Measurements from ENCODE around the gene HOXD8.

The HOXD8 gene

GRCh38 chr2:176162911-176163671 is 33.6 kb downstream of the HOXD8 start:
- Histone ChIP-seq H3K9me3 (ENCODE audit: control insufficient read depth, insufficient read depth, low read depth, low read length) (no peaks in the 10 kb centered on the region), H3K4me1 (ENCODE audit: control insufficient read depth, insufficient read depth, low read length) (no peaks in the 10 kb centered on the region), H3K27ac (ENCODE audit: extremely low read depth, low read depth, low read length) (no peak overlapping the region), H3K4me3 (ENCODE audit: low read depth, low read length) (no peak overlapping the region), H3K36me3 (ENCODE audit: control insufficient read depth in 2 of 2, insufficient read depth in 1 of 2, low read length in 2 of 2) (peaks cover 0 to 18% of the 10 kb centered on the region in 2 experiments)
- TF ChIP-seq, protein P1, sequence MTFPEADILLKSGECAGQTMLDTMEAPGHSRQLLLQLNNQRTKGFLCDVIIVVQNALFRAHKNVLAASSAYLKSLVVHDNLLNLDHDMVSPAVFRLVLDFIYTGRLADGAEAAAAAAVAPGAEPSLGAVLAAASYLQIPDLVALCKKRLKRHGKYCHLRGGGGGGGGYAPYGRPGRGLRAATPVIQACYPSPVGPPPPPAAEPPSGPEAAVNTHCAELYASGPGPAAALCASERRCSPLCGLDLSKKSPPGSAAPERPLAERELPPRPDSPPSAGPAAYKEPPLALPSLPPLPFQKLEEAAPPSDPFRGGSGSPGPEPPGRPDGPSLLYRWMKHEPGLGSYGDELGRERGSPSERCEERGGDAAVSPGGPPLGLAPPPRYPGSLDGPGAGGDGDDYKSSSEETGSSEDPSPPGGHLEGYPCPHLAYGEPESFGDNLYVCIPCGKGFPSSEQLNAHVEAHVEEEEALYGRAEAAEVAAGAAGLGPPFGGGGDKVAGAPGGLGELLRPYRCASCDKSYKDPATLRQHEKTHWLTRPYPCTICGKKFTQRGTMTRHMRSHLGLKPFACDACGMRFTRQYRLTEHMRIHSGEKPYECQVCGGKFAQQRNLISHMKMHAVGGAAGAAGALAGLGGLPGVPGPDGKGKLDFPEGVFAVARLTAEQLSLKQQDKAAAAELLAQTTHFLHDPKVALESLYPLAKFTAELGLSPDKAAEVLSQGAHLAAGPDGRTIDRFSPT (tag by site-specific recombination; IDR thresholded peaks at IDR 0.05): no peak
- no peak for TF ChIP-seq ZNF202 (tag by site-specific recombination; IDR thresholded peaks at IDR 0.05; ENCODE audit: borderline replicate concordance)
- TF ChIP-seq ZNF132 (tag by site-specific recombination; IDR thresholded peaks at IDR 0.05; ENCODE audit: borderline replicate concordance): no peak
- TF ChIP-seq WT1 (tag by site-specific recombination; IDR thresholded peaks at IDR 0.05): no peak
- no peak for TF ChIP-seq ZBTB8A (tag by site-specific recombination; IDR thresholded peaks at IDR 0.05)
- no peak for TF ChIP-seq PRDM1 (tag by site-specific recombination; IDR thresholded peaks at IDR 0.05)
- no peak for TF ChIP-seq BCL11B (tag by site-specific recombination; IDR thresholded peaks at IDR 0.05; ENCODE audit: low read depth)
- no peak for TF ChIP-seq SP7 (tag by site-specific recombination; IDR thresholded peaks at IDR 0.05)
- TF ChIP-seq ZNF10 (tag by site-specific recombination; IDR thresholded peaks at IDR 0.05): no peak
- no peak for TF ChIP-seq GLIS2 (tag by site-specific recombination; IDR thresholded peaks at IDR 0.05)
- no peak for TF ChIP-seq ZNF311 (tag by site-specific recombination; IDR thresholded peaks at IDR 0.05; ENCODE audit: borderline replicate concordance)
- TF ChIP-seq, protein P2, sequence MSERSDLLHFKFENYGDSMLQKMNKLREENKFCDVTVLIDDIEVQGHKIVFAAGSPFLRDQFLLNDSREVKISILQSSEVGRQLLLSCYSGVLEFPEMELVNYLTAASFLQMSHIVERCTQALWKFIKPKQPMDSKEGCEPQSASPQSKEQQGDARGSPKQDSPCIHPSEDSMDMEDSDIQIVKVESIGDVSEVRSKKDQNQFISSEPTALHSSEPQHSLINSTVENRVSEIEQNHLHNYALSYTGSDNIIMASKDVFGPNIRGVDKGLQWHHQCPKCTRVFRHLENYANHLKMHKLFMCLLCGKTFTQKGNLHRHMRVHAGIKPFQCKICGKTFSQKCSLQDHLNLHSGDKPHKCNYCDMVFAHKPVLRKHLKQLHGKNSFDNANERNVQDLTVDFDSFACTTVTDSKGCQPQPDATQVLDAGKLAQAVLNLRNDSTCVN (tag by site-specific recombination; optimal IDR thresholded peaks at IDR 0.05): no peak
- TF ChIP-seq ZNF596 (tag by site-specific recombination; IDR thresholded peaks at IDR 0.05): no peak
- no peak for TF ChIP-seq ZBTB48 (tag by site-specific recombination; IDR thresholded peaks at IDR 0.05)
- TF ChIP-seq REPIN1 (tag by site-specific recombination; IDR thresholded peaks at IDR 0.05; ENCODE audit: low read depth): no peak
- no peak for TF ChIP-seq ZNF660 (tag by site-specific recombination; IDR thresholded peaks at IDR 0.05)
- POLR2A ChIA-PET: no interaction called here
- CTCF ChIA-PET: no interaction called here

DNA sequence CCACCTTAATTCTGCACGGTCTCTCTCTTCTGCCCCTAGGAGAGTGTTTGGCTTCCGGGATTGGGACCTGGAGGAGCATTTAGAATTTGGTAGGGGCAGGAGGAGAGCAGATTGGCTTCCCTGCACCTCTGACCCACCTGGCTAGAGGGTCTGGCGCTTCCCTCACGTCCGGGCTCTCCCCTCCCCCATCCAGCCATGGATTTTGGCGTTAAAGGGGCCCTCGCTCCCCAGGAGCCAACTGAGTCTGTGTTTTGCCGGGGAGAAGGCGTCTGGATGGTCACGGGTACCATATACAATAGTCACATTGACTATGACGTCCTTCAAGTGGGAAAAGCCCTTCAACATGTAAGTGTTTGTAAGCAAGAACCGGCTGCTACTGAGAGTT is 34.2 kb downstream of the HOXD8 start:
- Histone ChIP-seq H3K4me1 (ENCODE audit: control insufficient read depth, insufficient read depth, low read length) (no peaks in the 10 kb centered on the region), H3K36me3 (ENCODE audit: control insufficient read depth in 2 of 2, insufficient read depth in 1 of 2, low read length in 2 of 2) (peaks cover 0 to 18% of the 10 kb centered on the region in 2 experiments), H3K9me3 (ENCODE audit: control insufficient read depth, insufficient read depth, low read depth, low read length) (no peaks in the 10 kb centered on the region), H3K27ac (ENCODE audit: extremely low read depth, low read depth, low read length) (no peak overlapping the region), H3K4me3 (ENCODE audit: low read depth, low read length) (no peak overlapping the region)
- ChIA-PET POLR2A (no interaction called here), CTCF (no interaction called here)
- TF ChIP-seq ZNF514 (tag by site-specific recombination; IDR thresholded peaks at IDR 0.05) (no peak), PRDM2 (tag by site-specific recombination; IDR thresholded peaks at IDR 0.05; ENCODE audit: borderline replicate concordance) (no peak), WT1 (tag by site-specific recombination; IDR thresholded peaks at IDR 0.05) (no peak), ZNF174 (tag by site-specific recombination; IDR thresholded peaks at IDR 0.05) (no peak), ZNF76 (tag by site-specific recombination; IDR thresholded peaks at IDR 0.05; ENCODE audit: borderline replicate concordance, low read depth) (no peak), ZNF560 (tag by site-specific recombination; IDR thresholded peaks at IDR 0.05; ENCODE audit: borderline replicate concordance) (no peak), ZNF391 (tag by site-specific recombination; IDR thresholded peaks at IDR 0.05; ENCODE audit: borderline replicate concordance, low read depth) (no peak), ZNF23 (tag by site-specific recombination; IDR thresholded peaks at IDR 0.05; ENCODE audit: borderline replicate concordance) (no peak), ZNF558 (tag by site-specific recombination; IDR thresholded peaks at IDR 0.05) (no peak)
- TF ChIP-seq, protein P3, sequence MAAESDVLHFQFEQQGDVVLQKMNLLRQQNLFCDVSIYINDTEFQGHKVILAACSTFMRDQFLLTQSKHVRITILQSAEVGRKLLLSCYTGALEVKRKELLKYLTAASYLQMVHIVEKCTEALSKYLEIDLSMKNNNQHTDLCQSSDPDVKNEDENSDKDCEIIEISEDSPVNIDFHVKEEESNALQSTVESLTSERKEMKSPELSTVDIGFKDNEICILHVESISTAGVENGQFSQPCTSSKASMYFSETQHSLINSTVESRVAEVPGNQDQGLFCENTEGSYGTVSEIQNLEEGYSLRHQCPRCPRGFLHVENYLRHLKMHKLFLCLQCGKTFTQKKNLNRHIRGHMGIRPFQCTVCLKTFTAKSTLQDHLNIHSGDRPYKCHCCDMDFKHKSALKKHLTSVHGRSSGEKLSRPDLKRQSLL (tag by site-specific recombination; IDR thresholded peaks at IDR 0.05): no peak
